Suprapubic skin (tissue), 3 donors: ENCODE measurements around the gene RB1.

Experiments used
- POLR2A ChIP-seq, 2 donors: fragments of 450-650 bp; IDR thresholded peaks; one replicate each; pipeline ENCODE4 v1.6.1; 2017; ENCODE audit warnings: antibody characterized with exemption in 2 of 2, mild to moderate bottlenecking in 2 of 2, moderate library complexity in 2 of 2
- TF ChIP-seq, protein P1 (sequence below), 2 donors: fragments of 200-600 bp in 1 of 2; fragments of 450-650 bp in 1 of 2; sonication (generic) in 1 of 2; IDR thresholded peaks; one replicate each; pipeline ENCODE4 v1.5.1; 2016 to 2019; ENCODE audit warnings: antibody characterized with exemption in 2 of 2, mild to moderate bottlenecking in 1 of 2, moderate library complexity in 1 of 2

GRCh38 chr13:48448959-48449614 lies 145.5 kb downstream of the RB1 start:
- TF ChIP-seq, protein P1, sequence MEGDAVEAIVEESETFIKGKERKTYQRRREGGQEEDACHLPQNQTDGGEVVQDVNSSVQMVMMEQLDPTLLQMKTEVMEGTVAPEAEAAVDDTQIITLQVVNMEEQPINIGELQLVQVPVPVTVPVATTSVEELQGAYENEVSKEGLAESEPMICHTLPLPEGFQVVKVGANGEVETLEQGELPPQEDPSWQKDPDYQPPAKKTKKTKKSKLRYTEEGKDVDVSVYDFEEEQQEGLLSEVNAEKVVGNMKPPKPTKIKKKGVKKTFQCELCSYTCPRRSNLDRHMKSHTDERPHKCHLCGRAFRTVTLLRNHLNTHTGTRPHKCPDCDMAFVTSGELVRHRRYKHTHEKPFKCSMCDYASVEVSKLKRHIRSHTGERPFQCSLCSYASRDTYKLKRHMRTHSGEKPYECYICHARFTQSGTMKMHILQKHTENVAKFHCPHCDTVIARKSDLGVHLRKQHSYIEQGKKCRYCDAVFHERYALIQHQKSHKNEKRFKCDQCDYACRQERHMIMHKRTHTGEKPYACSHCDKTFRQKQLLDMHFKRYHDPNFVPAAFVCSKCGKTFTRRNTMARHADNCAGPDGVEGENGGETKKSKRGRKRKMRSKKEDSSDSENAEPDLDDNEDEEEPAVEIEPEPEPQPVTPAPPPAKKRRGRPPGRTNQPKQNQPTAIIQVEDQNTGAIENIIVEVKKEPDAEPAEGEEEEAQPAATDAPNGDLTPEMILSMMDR (IDR thresholded peaks at IDR 0.05) = no peak
- TF ChIP-seq POLR2A (IDR thresholded peaks at IDR 0.05) = no peak
